Heart left ventricle (tissue), 16 donors: Measurements from ENCODE around the gene CD244. TPM values are rescaled to one million over a fixed set of nuclear protein-coding genes. Genes with fewer than 3 reads are reported as not detected.

ENCODE experiments used
- ATAC-seq, 4 donors: fragments of 200-7000 bp; cut with Tn5 transposase; one replicate each; pipeline ENCODE4 v1.9.1; 2020 to 2022; ENCODE audit warnings: moderate library complexity in 4 of 4, mild to moderate bottlenecking in 3 of 4, moderate number of reproducible peaks in 1 of 4
- DNase-seq, 5 donors: peaks; one replicate each; pipeline ENCODE4 v3.0.0-alpha.2; 2020
- H3K27ac ChIP-seq, 12 donors: fragments of 200-600 bp; sonication (generic) in 4 of 12; one replicate each; pipeline versions ENCODE4 v1.5.0 to v1.8.0; 2016 to 2022; ENCODE audit warnings: mild to moderate bottlenecking in 2 of 12
- H3K27me3 ChIP-seq, 9 donors: fragments of 200-600 bp; sonication (generic) in 2 of 9; one replicate each; pipeline versions ENCODE4 v1.5.1 to v1.8.0; 2016 to 2022; ENCODE audit warnings: mild to moderate bottlenecking in 3 of 9
- H3K36me3 ChIP-seq, 9 donors: fragments of 200-600 bp; sonication (generic) in 2 of 9; one replicate each; pipeline versions ENCODE4 v1.5.0 to v1.8.0; 2018 to 2022; ENCODE audit warnings: mild to moderate bottlenecking in 2 of 9
- H3K4me1 ChIP-seq, 12 donors: fragments of 200-600 bp; sonication (generic) in 4 of 12; one replicate each; pipeline versions ENCODE4 v1.5.0 to v1.8.0; 2016 to 2022; ENCODE audit warnings: mild to moderate bottlenecking in 3 of 12
- H3K4me3 ChIP-seq, 12 donors: fragments of 200-600 bp; sonication (generic) in 4 of 12; one replicate each; pipeline versions ENCODE4 v1.5.0 to v1.8.0; 2017 to 2022; ENCODE audit warnings: mild to moderate bottlenecking in 9 of 12, moderate library complexity in 4 of 12
- H3K9me3 ChIP-seq, 12 donors: fragments of 200-600 bp; sonication (generic) in 4 of 12; one replicate each; pipeline versions ENCODE4 v1.5.0 to v1.8.0; 2016 to 2022; ENCODE audit warnings: mild to moderate bottlenecking in 1 of 12
- POLR2A ChIP-seq, 2 donors: fragments of 450-650 bp; IDR thresholded peaks; one replicate each; pipeline ENCODE4 v1.6.1; 2017; ENCODE audit warnings: antibody characterized with exemption in 2 of 2, mild to moderate bottlenecking in 2 of 2, moderate library complexity in 2 of 2
- WGBS, 4 donors: extraction: QIAGEN DNeasy Blood & Tissue Kit in 2 of 4; methylation state at CpG; one replicate each; pipeline versions ENCODE4 v1.1.5 to v1.1.7; 2013 to 2018; 5-methylcytosine and 5-hydroxymethylcytosine counted together
- intact Hi-C, 10 donors: fragments of 100-400 bp; cut with DNase I; formaldehyde crosslinking; loops; one replicate each; pipeline versions ENCODE4 v1.11.1 to v1.14.2; 2022
- polyA plus RNA-seq, 2 donors: library from polyadenylated mRNA; stranded (reverse); fragments of 200-250 nt; gene quantifications; one replicate each; pipeline ENCODE4 v1.2.3, GENCODE V29; 2013
- total RNA-seq, 9 donors: library from RNA; depleted of rRNA in 2 of 9; stranded (reverse); fragments of >200 nt in 2 of 9; fragmentation: NEBNext Ultra II Directional in 3 of 9; extraction: Animal tissue kit (Norgen Biotek cat#: 25700) in 3 of 9; gene quantifications; one replicate each; pipeline versions ENCODE4 v1.1.0 to v1.2.4, GENCODE V29; 2016 to 2023
- TF ChIP-seq, protein P1 (sequence below), 12 donors: fragments of 200-600 bp; sonication (generic) in 4 of 12; IDR thresholded peaks; one replicate each; pipeline versions ENCODE4 v1.5.0 to v1.8.0; 2018 to 2022; ENCODE audit warnings: antibody characterized with exemption in 12 of 12, mild to moderate bottlenecking in 5 of 12
- donor health status: ischemic (EF 13 %, LVEDD 7.1; RV severe dilation, severe dysfunction).
- donor health status: healthy with polysubstance abuse.
- donor health status: DM: no; HTN: yes; CAD: no.
- donor health status: DM: no; HTN: no; CAD: no.
- donor health status: ischemic (EF 25% LVEDD 6.9; RV normal size, moderate dysfunction).
- donor health status: ischemic (EF 25% LVEDD 5.7; RV mildly dilated, moderate dysfunction).
- donor health status: healthy.
- donor health status: DM: yes; HTN: yes; CAD: no.
- donor health status: ischemic (EF 35%, LVEDD 5.7; RV mildly dilated, moderate dysfunction).
- donor health status: nonischemic (EF 11% LVEDD 7.7; RV severe dilation, severe dysfunction).
- donor health status: DM: yes; HTN: yes; CAD: no.
- donor health status: PGD.
- donor health status: ischemic (EF 29% LVEDD 5.4; RV normal size, mild dysfunction).
- donor health status: nonischemic (EF 23%, LVEDD 6.1; RV moderate dilation, normal function).

Gene CD244
- total and polyA plus RNA-seq, 11 donors = 0.08 to 2.2 (median 0.29) TPM; not detected in 5

- Histone ChIP-seq H3K36me3 (no peaks in the 10 kb centered on the region), H3K4me3 (no peak overlapping the region), H3K4me1 (no peaks in the 10 kb centered on the region), H3K9me3 (no peaks in the 10 kb centered on the region), H3K27me3 (peaks cover 0 to 3% (median 0%) of the 10 kb centered on the region in 9 donors), H3K27ac (no peak overlapping the region)
- 83 to 88% (median 86%) methylated on average over 2 of the region's 2 CpGs for WGBS, 4 donors
- intact Hi-C loops = no loop called here
- ATAC-seq (no peak), DNase-seq (no peak)
- TF ChIP-seq, protein P1, sequence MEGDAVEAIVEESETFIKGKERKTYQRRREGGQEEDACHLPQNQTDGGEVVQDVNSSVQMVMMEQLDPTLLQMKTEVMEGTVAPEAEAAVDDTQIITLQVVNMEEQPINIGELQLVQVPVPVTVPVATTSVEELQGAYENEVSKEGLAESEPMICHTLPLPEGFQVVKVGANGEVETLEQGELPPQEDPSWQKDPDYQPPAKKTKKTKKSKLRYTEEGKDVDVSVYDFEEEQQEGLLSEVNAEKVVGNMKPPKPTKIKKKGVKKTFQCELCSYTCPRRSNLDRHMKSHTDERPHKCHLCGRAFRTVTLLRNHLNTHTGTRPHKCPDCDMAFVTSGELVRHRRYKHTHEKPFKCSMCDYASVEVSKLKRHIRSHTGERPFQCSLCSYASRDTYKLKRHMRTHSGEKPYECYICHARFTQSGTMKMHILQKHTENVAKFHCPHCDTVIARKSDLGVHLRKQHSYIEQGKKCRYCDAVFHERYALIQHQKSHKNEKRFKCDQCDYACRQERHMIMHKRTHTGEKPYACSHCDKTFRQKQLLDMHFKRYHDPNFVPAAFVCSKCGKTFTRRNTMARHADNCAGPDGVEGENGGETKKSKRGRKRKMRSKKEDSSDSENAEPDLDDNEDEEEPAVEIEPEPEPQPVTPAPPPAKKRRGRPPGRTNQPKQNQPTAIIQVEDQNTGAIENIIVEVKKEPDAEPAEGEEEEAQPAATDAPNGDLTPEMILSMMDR (IDR thresholded peaks at IDR 0.05) = no peak
- TF ChIP-seq POLR2A (IDR thresholded peaks at IDR 0.05) = no peak
These were observed 24.4 kb upstream of the CD244 start for GRCh38 chr1:160887071-160887470.

DNA sequence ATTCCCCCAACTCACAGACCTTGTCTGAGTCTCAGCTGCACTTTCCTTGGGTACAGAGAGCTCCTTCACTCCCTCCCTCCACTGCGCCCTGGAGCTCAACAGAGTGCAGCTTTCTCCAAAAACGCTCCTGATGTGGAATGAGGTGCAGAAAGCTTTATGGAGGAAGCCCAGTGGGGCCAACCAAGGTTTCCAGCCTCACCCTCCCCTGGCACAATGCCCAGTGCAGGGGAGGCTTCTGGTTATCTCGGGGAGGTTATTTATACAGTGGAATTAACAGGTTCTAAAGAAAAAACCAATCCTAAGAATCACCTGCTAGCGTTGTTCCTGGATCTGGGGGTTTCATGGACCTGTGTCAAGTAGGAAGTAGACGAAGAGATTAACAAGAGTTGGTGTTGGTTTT is 22.4 kb upstream of the CD244 start, which contains the start of gene ITLN1:
Gene ITLN1, minus strand, starts transcription at position 139 of the 400 bp plus-strand sequence. CDS start 303 bp downstream, outside the sequence.
- TF ChIP-seq POLR2A (IDR thresholded peaks at IDR 0.05) = no peak
- TF ChIP-seq, protein P1 (IDR thresholded peaks at IDR 0.05) = no peak
- ATAC-seq (no peak), DNase-seq (no peak)
- peaks cover 0 to 12% (median 0%) of the 10 kb centered on the region in 12 donors for H3K4me1 ChIP-seq
- H3K27me3 ChIP-seq = peaks cover 0 to 3% (median 0%) of the 10 kb centered on the region in 9 donors
- no peak within 1 kb of the TSS for H3K4me3 ChIP-seq
- WGBS, 4 donors = 42 to 64% (median 53%) methylated on average over 5 of the region's 5 CpGs
- H3K36me3 ChIP-seq = no peaks in the 10 kb centered on the region
- intact Hi-C loops = no loop called here
- H3K9me3 ChIP-seq = no peaks in the 10 kb centered on the region
- no peak within 1 kb of the TSS for H3K27ac ChIP-seq

GRCh38 chr1:160884579-160884978 is 21.9 kb upstream of the CD244 start:
- intact Hi-C loops = no loop called here
- Histone ChIP-seq H3K36me3 (no peaks in the 10 kb centered on the region), H3K9me3 (no peaks in the 10 kb centered on the region), H3K27me3 (peaks cover 0 to 3% (median 0%) of the 10 kb centered on the region in 9 donors), H3K4me3 (no peak overlapping the region), H3K4me1 (peaks cover 0 to 16% (median 0%) of the 10 kb centered on the region in 12 donors), H3K27ac (no peak overlapping the region)
- no peak for ATAC-seq
- TF ChIP-seq, protein P1 (IDR thresholded peaks at IDR 0.05) = peak in 1 of 12 donors; percentile 18
- TF ChIP-seq POLR2A (IDR thresholded peaks at IDR 0.05) = no peak
- 63 to 87% (median 81%) methylated on average over 6 of the region's 6 CpGs for WGBS, 4 donors
- no peak for DNase-seq

GRCh38 chr1:160883581-160884513 is 21.2 kb upstream of the CD244 start:
- no peaks in the 10 kb centered on the region for H3K36me3 ChIP-seq
- no peaks in the 10 kb centered on the region for H3K27me3 ChIP-seq
- H3K4me1 ChIP-seq = peaks cover 0 to 16% (median 0%) of the 10 kb centered on the region in 12 donors
- WGBS, 4 donors = 81 to 89% (median 86%) methylated on average over 13 of the region's 13 CpGs
- no peak for TF ChIP-seq POLR2A (IDR thresholded peaks at IDR 0.05)
- TF ChIP-seq, protein P1 (IDR thresholded peaks at IDR 0.05) = no peak
- no peak overlapping the region for H3K27ac ChIP-seq
- ATAC-seq (no peak), DNase-seq (no peak)
- intact Hi-C loops = no loop called here
- no peaks in the 10 kb centered on the region for H3K9me3 ChIP-seq
- H3K4me3 ChIP-seq = no peak overlapping the region
